ENCODE results near the gene NMNAT2. TPM values are rescaled to one million over a fixed set of nuclear protein-coding genes. Genes with fewer than 3 reads are reported as not detected.

The NMNAT2 gene
- total RNA-seq, 6 experiments from 2014 or later, result 20.2 to 31.4 (median 23.8) TPM

DNA sequence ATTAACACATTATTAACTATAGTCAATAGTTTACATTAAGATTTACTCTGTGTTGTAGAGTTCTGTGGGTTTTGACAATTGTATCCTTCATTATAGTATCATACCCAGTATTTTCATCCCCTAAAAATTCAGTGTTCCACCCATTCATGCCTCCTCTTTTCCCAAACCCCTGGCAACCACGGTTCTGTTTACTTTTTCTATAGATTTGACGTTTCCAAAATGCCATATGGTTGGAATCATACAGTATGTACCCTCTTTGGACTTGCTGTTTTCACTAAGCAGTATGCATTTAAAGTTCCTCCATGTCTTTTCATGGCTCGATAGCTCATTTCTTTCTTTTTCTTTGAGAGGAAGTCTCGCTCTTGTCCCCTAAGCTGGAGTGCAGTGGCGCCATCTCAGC, 122.7 kb downstream of the NMNAT2 start:
- Mint-ChIP-seq H3K27ac (no peak overlapping the region), H3K36me3 (ENCODE audit: low read depth) (no peaks in the 10 kb centered on the region), H3K27me3 (ENCODE audit: insufficient read depth) (no peaks in the 10 kb centered on the region), H3K9me3 (no peaks in the 10 kb centered on the region), H3K4me3 (no peak overlapping the region), H3K4me1 (ENCODE audit: low read depth) (peaks cover 24% of the 10 kb centered on the region)
- DNase-seq, result no peak
- TF ChIP-seq, protein P1, sequence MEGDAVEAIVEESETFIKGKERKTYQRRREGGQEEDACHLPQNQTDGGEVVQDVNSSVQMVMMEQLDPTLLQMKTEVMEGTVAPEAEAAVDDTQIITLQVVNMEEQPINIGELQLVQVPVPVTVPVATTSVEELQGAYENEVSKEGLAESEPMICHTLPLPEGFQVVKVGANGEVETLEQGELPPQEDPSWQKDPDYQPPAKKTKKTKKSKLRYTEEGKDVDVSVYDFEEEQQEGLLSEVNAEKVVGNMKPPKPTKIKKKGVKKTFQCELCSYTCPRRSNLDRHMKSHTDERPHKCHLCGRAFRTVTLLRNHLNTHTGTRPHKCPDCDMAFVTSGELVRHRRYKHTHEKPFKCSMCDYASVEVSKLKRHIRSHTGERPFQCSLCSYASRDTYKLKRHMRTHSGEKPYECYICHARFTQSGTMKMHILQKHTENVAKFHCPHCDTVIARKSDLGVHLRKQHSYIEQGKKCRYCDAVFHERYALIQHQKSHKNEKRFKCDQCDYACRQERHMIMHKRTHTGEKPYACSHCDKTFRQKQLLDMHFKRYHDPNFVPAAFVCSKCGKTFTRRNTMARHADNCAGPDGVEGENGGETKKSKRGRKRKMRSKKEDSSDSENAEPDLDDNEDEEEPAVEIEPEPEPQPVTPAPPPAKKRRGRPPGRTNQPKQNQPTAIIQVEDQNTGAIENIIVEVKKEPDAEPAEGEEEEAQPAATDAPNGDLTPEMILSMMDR (IDR thresholded peaks at IDR 0.05), result no peak

DNA sequence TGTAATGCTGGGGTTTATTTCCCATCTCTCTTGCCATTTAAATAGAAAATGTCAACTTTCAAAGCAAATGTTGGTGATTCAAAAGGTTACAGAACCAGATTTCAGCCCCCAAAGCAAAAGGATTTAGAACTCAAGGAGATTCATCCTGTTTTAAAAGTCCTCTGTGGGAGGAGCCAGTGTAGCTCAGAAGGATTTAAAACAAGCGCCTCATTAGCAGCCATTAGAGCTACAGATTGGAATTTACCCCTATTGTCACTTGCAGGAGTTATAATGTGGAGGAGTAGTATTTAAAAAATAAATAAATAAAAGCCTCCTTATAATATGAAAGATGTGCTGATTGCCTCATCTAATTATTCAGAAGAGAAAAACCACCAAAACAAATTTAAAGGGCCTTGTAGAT, 124.3 kb downstream of the NMNAT2 start:
- Mint-ChIP-seq H3K4me3 (no peak overlapping the region), H3K9me3 (no peaks in the 10 kb centered on the region), H3K27ac (no peak overlapping the region), H3K36me3 (ENCODE audit: low read depth) (no peaks in the 10 kb centered on the region), H3K27me3 (ENCODE audit: insufficient read depth) (0 out of 2 replicates have a peak, but pooled peaks cover 1% of the 10 kb centered on the region), H3K4me1 (ENCODE audit: low read depth) (peaks cover 24% of the 10 kb centered on the region)
- TF ChIP-seq, protein P1 (IDR thresholded peaks at IDR 0.05), result no peak
- no peak for DNase-seq

DNA sequence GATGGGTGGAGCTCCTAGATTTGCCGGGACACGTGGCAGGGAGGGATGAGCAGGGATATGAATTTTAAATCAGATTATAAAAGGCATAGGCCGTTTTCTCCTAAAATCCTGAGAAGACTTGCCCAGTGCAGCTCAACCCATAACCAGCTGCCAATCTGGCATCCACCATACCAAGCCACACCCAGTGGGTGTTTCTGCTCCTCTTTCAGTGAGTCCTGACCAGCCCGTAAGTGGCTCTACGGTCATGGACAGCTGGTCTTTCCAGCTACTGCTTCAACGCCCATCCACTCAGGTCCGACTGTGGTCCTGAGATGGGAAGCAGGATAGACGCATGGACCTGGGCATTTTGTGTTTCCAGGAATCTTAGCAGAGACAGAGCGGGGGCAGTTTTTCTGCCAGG, 124.9 kb downstream of the NMNAT2 start:
- DNase-seq, result no peak
- Mint-ChIP-seq H3K27me3 (ENCODE audit: insufficient read depth) (0 out of 2 replicates have a peak, but pooled peaks cover 1% of the 10 kb centered on the region), H3K4me1 (ENCODE audit: low read depth) (peaks cover 24% of the 10 kb centered on the region), H3K36me3 (ENCODE audit: low read depth) (no peaks in the 10 kb centered on the region; the same call in 1 of the 2 replicates), H3K27ac (no peak overlapping the region), H3K4me3 (no peak overlapping the region), H3K9me3 (no peaks in the 10 kb centered on the region)
- TF ChIP-seq, protein P1 (IDR thresholded peaks at IDR 0.05), result no peak

DNA sequence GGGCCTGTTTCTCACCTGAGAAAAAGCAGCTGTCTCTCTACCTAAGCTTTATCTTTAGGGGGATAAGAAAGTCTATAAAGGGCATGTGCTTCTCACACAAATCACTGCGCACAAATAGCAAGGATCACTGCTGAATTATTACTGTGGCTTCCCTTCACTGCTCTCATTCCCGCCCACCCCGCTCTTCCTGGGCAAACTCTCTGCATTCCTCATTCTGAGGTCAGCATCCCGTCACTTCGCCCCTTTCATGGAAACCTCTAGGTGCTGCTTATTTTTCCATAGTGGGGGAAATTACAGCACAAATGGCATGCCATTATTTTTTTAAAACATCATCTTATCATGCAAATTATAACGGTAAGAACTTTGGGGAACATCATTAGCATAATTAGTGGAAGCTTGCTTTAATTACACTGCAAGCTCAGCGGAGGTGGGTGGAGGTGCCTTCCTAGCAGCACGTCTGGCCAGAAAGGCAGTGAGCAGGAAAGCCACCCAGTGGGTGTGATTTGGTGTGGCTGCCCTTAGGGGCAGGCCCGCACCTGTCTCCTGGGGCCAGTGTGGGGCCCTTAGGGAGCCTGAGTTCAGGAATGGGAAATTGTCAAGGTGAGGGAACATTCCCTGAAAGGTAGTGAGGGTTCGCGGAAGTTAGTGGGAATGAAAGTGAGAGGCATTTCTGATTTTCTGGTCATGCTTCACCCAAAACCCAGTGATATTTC, 126.2 kb downstream of the NMNAT2 start:
- DNase-seq, result peak; percentile 27
- TF ChIP-seq, protein P1 (IDR thresholded peaks at IDR 0.05), result no peak
- Mint-ChIP-seq H3K9me3 (no peaks in the 10 kb centered on the region), H3K4me1 (ENCODE audit: low read depth) (peaks cover 27% of the 10 kb centered on the region), H3K27me3 (ENCODE audit: insufficient read depth) (0 out of 2 replicates have a peak, but pooled peaks cover 1% of the 10 kb centered on the region), H3K4me3 (peak overlapping the region; percentile 22; the same call in 1 of the 2 replicates), H3K27ac (peak overlapping the region; percentile 77), H3K36me3 (ENCODE audit: low read depth) (no peaks in the 10 kb centered on the region; the same call in 1 of the 2 replicates)

DNA sequence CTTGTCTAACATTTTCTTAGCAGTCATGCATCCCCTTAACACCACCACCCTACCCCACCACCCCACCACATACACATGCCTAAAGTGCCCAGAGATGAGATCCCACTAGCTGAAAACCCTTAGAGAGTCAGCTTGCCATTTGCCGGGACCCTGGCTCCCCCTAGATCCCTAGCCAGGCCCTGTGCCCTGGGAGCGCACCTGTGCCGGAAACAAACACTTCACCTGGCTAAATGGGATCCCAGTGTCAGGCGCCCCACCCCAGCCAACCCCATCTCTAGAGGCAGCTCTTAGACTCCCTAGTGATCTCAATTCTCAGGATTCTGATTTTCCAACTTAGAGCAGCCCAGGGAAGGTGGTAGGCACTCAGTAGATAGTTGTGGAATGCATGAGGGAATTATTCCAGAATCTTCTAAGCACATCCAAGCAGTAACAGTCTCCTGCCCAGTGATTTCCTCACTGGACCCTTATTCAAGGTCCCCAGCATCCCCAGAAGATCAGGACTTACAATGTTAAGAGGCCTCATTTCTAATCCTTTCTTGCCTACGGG, 126.9 kb downstream of the NMNAT2 start:
- TF ChIP-seq, protein P1 (IDR thresholded peaks at IDR 0.05), result no peak
- H3K27me3 Mint-ChIP-seq (ENCODE audit: insufficient read depth), result 0 out of 2 replicates have a peak, but pooled peaks cover 1% of the 10 kb centered on the region
- H3K36me3 Mint-ChIP-seq (ENCODE audit: low read depth), result no peaks in the 10 kb centered on the region; the same call in 1 of the 2 replicates
- peaks cover 33% of the 10 kb centered on the region for H3K4me1 Mint-ChIP-seq (ENCODE audit: low read depth)
- DNase-seq, result no peak
- H3K9me3 Mint-ChIP-seq, result no peaks in the 10 kb centered on the region
- H3K4me3 Mint-ChIP-seq, result no peak overlapping the region
- peak overlapping the region; percentile 77 for H3K27ac Mint-ChIP-seq
